Measurements from ENCODE around the gene PFKFB2.

The PFKFB2 gene

GRCh38 chr1:207027921-207028320, 25.2 kb upstream of the PFKFB2 start:
- H3K4me3 ChIP-seq (ENCODE audit: control insufficient read depth, low read depth, low read length), result no peak overlapping the region
- DNase-seq (ENCODE audit: low read depth), result no peak
- TF ChIP-seq CTCF (conservative IDR thresholded peaks at IDR 0.05; ENCODE audit: control insufficient read depth, insufficient read depth, low read depth, low read length), result no peak

GRCh38 chr1:207028884-207029650, 24.0 kb upstream of the PFKFB2 start:
- H3K4me3 ChIP-seq (ENCODE audit: control insufficient read depth, low read depth, low read length), result no peak overlapping the region
- TF ChIP-seq CTCF (conservative IDR thresholded peaks at IDR 0.05; ENCODE audit: control insufficient read depth, insufficient read depth, low read depth, low read length), result no peak
- DNase-seq (ENCODE audit: low read depth), result no peak

- no peak for TF ChIP-seq CTCF (conservative IDR thresholded peaks at IDR 0.05; ENCODE audit: control insufficient read depth, insufficient read depth, low read depth, low read length)
- no peak overlapping the region for H3K4me3 ChIP-seq (ENCODE audit: control insufficient read depth, low read depth, low read length)
- no peak for DNase-seq (ENCODE audit: low read depth)
These were observed 23.2 kb upstream of the PFKFB2 start for GRCh38 chr1:207029701-207030521.

GRCh38 chr1:207030522-207031009, 22.5 kb upstream of the PFKFB2 start:
- no peak overlapping the region for H3K4me3 ChIP-seq (ENCODE audit: control insufficient read depth, low read depth, low read length)
- TF ChIP-seq CTCF (conservative IDR thresholded peaks at IDR 0.05; ENCODE audit: control insufficient read depth, insufficient read depth, low read depth, low read length), result no peak
- no peak for DNase-seq (ENCODE audit: low read depth)

GRCh38 chr1:207031016-207031415, 22.1 kb upstream of the PFKFB2 start:
- no peak overlapping the region for H3K4me3 ChIP-seq (ENCODE audit: control insufficient read depth, low read depth, low read length)
- DNase-seq (ENCODE audit: low read depth), result no peak

More at GRCh38 chr1:207031016-207031415, 22.1 kb upstream of the PFKFB2 start:
- no peak for TF ChIP-seq CTCF (conservative IDR thresholded peaks at IDR 0.05; ENCODE audit: control insufficient read depth, insufficient read depth, low read depth, low read length)

All from fibroblast of mammary gland (primary cell).